HUDEP-2 (cell line): ENCODE data around the gene BLNK.

Experiments used
- DNase-seq, 76 experiments: peaks; one replicate each; lab custom pipeline; 2025; ENCODE audit not compliant: unreplicated experiment in 76 of 76; lab: John Stamatoyannopoulos, UW

Gene BLNK

GRCh38 chr10:96264938-96265337 lies 6.4 kb downstream of the BLNK start:
- no peak for DNase-seq

DNA sequence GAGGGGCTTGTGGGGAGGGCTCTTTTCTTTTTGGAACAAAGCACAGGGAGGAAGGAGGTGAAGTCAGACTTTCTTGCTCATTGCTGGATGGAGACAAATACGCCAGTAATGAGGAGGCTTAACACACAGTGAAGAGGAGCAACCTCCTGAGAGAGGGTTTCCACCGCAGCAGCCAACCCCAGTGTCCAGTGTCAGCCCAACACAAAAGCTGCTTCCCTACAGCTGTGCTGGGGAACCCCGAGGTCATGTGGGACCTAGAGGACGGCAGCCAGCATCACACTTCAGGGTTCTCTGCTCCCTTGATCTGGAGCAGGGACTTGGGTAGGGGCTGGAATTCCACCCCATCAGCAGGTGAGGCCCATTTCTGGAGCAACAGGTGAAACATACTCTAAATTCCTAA lies 7.7 kb downstream of the BLNK start:
- no peak for DNase-seq

DNA sequence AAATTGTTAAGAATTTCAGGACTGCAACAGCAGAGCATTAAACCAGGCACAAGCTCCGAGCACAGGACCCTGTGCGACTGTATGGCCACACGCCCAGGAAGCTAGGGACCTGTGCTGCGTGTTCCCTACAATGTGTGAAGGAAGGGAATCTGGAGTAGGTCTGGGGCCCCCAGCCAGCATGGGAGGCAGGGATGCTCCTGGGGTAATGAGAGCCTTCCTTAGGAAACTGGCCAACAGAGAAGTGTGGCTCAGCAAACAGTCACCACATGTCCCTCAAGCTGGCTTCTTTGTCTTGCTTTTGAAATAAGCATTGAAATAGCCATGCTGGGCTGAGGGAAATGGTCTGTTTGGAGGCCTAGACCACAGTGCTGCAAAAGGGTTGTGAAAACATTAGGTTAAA lies 8.2 kb downstream of the BLNK start:
- DNase-seq = no peak

DNA sequence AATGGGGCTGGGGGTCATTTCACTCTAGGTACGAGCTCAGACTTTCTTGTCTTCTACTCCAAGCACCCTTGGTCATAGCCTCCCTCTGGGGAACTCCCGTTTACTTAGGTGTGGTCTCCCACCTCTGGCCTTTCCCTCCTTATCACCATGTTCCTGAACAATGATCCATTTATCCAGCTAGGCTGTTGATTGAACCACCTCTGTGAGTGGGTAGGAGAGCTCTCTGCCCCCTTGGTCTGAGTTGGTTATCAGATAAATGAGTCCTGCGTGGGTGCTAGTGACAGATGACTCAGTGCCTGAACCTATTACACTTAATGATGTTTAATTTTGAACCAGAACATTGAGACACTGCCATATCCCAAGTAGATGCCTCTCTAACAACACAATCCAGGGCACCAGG lies 9.4 kb downstream of the BLNK start:
- no peak for DNase-seq

- DNase-seq = no peak
Measured at GRCh38 chr10:96261132-96261531, 10.2 kb downstream of the BLNK start.

GRCh38 chr10:96260014-96260413 lies 11.4 kb downstream of the BLNK start:
- DNase-seq = no peak

GRCh38 chr10:96259150-96259549 lies 12.2 kb downstream of the BLNK start:
- no peak for DNase-seq

DNA sequence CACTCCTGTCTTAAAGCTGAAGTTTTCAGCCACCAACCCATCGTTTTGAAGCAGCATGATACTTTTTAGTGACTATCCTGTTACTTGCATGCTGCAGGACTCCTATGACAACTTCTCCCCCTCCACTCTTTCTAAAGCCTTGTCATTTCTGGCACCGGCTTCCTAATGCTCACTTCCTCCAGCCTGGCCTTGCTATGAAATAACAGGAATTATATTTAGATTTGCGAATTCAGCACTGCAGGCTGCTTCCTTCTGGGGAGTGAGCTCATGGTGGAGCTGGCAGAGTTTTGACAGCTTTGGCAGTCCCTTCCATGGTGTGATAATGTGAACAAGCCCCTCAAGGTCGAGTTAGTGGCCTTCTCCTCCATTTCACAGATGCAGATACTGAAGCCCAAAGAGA lies 13.4 kb downstream of the BLNK start:
- DNase-seq = no peak

- no peak for DNase-seq
Measured at GRCh38 chr10:96255549-96256333, 15.6 kb downstream of the BLNK start.

- DNase-seq = no peak
Measured at GRCh38 chr10:96254976-96255375, 16.4 kb downstream of the BLNK start.

DNA sequence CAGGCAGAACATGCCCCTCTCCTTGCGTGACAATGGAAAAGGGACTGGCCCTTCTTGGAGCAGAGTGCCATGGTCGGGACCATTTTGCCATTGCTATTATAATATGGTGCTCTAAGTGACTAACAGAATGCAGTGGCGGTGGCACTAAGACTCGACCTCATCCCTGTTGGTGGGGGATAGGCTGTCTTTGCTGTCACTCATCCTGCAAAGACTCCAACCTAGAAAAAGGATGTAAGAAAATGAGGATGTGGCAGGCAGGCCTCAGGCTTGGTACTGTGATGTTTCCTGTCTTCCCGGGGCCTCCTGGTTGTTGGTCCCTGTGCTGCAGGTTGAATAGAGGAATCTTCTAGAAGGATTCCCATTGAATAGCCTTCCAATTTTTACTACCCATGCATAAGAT lies 18.6 kb downstream of the BLNK start:
- no peak for DNase-seq

- no peak for DNase-seq
Measured at GRCh38 chr10:96250349-96250748, 21.0 kb downstream of the BLNK start.

GRCh38 chr10:96249264-96249663 lies 22.1 kb downstream of the BLNK start:
- no peak for DNase-seq

DNA sequence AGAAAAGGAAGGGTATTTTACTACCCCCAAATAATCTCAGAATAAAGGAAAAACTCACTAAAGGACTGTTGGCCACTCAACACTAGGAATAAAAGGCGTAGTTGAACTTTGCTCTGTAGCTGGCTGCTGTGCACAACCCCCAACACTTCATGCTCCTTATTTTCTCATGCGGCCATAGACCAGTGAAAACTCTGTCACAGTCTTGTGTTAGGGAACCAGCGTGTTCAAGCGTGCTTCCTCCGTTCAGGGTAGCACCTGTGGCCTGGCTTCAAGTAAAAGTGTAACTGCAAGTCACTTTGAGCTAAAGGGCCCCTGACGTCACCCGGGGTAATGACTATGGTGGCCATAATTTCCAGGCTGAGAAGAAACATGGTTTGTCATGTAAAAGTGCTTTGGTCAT lies 27.0 kb downstream of the BLNK start:
- DNase-seq = no peak

DNA sequence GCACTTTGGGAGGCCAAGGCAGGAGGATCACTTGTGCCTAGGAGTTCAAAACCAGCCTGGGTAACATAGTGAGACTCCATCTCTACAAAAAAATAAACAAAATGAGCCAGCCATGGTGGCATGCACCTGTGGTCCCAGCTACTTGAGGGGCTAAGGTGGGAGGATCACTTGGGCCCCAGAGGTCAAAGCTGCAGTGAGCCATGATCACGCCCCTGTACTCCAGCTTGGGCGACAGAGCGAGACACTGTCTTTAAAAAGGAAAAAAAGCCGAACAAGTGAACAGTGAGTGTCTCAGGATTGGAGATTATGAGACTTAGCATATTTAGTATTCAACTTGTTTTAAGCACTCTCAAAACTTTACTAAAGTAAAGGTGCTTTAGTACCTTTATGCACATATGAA lies 28.1 kb downstream of the BLNK start:
- no peak for DNase-seq

GRCh38 chr10:96242822-96243221 lies 28.5 kb downstream of the BLNK start:
- DNase-seq = no peak

GRCh38 chr10:96238646-96239623 lies 32.4 kb downstream of the BLNK start:
- no peak for DNase-seq

DNA sequence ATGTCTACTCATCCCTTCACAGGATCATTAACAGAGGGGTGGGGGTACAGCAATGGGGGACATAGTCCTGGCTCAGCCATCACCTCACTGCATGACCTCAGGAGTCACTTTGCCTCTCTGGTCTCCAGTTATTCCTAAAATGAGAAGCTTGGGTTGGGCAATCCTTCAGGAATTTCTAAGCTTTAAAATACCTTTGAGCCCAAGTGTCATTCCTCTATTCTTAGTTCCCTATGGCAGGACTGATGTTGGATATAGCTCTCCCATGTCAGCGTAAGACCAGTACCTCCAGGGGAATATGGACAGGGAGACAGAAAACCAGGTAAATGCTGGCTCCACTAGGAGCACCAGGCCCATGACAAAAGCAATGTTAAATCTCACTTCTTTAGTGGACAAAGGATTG lies 34.5 kb downstream of the BLNK start:
- DNase-seq = no peak

- DNase-seq = no peak
Measured at GRCh38 chr10:96236090-96236478, 35.3 kb downstream of the BLNK start.

- no peak for DNase-seq
Measured at GRCh38 chr10:96235326-96236089, 35.9 kb downstream of the BLNK start.

DNA sequence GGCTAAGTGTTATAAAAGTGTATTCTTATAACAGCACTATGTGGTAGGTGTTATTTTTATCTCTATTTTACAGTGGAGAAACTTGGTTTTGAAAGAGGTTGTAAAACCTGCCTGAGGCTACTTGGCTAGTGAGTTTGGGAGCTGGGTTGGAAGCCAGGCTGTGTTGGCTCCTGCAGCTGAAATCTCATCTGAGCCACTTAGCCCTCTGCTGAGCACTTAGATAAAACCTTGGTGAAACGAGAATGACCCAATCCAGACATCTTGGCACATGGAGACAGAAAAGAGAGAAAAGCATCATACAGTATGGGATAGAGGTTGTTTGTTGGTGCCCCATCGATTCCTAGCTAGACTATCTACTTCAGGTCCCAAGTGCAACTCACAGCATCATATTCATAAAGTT lies 37.4 kb downstream of the BLNK start:
- no peak for DNase-seq
